Activated CD8-positive, alpha-beta memory T cell treated with anti-CD3 and anti-CD28 coated beads, Interleukin-2, amount 10 ng/mL, durations not matched to agents 7 days and 5 days (primary cell): Measurements from ENCODE around the gene RHOT1. TPM values are rescaled to one million over a fixed set of nuclear protein-coding genes. Genes with fewer than 3 reads are reported as not detected.

Experiments used
- ATAC-seq: fragments of 150-1000 bp; cut with Tn5 transposase; one replicate; pipeline ENCODE4 v1.10.0; 2021; ENCODE audit warnings: moderate library complexity
- CTCF ChIA-PET: fragments of 350-600 bp; sonication (Branson Sonifier 250); formaldehyde crosslinking; loops from one replicate; lab custom pipeline; 2021; ENCODE audit warnings: antibody characterized with exemption; lab: Charles Lee
- DNase-seq: peaks from one replicate; pipeline ENCODE4 v3.0.0-alpha.2; 2020
- H3K27ac Mint-ChIP-seq: one replicate; pipeline ENCODE4 v1.8.0; 2021; ENCODE audit warnings: mild to moderate bottlenecking, mixed read lengths
- H3K27me3 Mint-ChIP-seq: one replicate; pipeline ENCODE4 v1.8.0; 2021; ENCODE audit warnings: mixed read lengths
- H3K36me3 Mint-ChIP-seq: one replicate; pipeline ENCODE4 v1.8.0; 2021; ENCODE audit warnings: mild to moderate bottlenecking, mixed read lengths
- H3K4me1 Mint-ChIP-seq: one replicate; pipeline ENCODE4 v1.8.0; 2021; ENCODE audit warnings: mixed read lengths
- H3K4me3 Mint-ChIP-seq: one replicate; pipeline ENCODE4 v1.8.0; 2021; ENCODE audit warnings: mild to moderate bottlenecking, moderate library complexity, mixed read lengths
- H3K9me3 Mint-ChIP-seq: one replicate; pipeline ENCODE4 v1.8.0; 2022; ENCODE audit warnings: low read depth, mixed read lengths
- total RNA-seq, 2 experiments: library from RNA; stranded (reverse); gene quantifications; one replicate each; pipeline ENCODE4 v1.2.3, GENCODE V29; 2021

RHOT1 gene
- total RNA-seq, 2 experiments from 2014 or later, result 25.7 to 28.2 TPM

- Mint-ChIP-seq H3K27me3 (peaks cover 29% of the 10 kb centered on the region), H3K27ac (no peak overlapping the region), H3K9me3 (no peaks in the 10 kb centered on the region)
Measured at GRCh38 chr17:32274101-32274500, 131.8 kb downstream of the RHOT1 start.

GRCh38 chr17:32274643-32275042 lies 132.3 kb downstream of the RHOT1 start:
- H3K4me3 Mint-ChIP-seq, result no peak overlapping the region
- CTCF ChIA-PET, result no interaction called here
- H3K9me3 Mint-ChIP-seq, result no peaks in the 10 kb centered on the region
- H3K27me3 Mint-ChIP-seq, result peaks cover 23% of the 10 kb centered on the region
- no peaks in the 10 kb centered on the region for H3K4me1 Mint-ChIP-seq
- ATAC-seq (no peak), DNase-seq (no peak)
- no peak overlapping the region for H3K27ac Mint-ChIP-seq
- no peaks in the 10 kb centered on the region for H3K36me3 Mint-ChIP-seq

More at GRCh38 chr17:32274101-32274500, 131.8 kb downstream of the RHOT1 start:
- CTCF ChIA-PET, result no interaction called here
- ATAC-seq (no peak), DNase-seq (no peak)
- H3K4me1 Mint-ChIP-seq, result no peaks in the 10 kb centered on the region
- H3K4me3 Mint-ChIP-seq, result no peak overlapping the region
- no peaks in the 10 kb centered on the region for H3K36me3 Mint-ChIP-seq

Other genes starting within 250 kb of the RHOT1 start
- gene UTP6, start 240.8 kb upstream of the RHOT1 start, total RNA-seq, result 100 to 1,000 TPM in 1 of 2 experiments, 10 to 100 TPM in 1; 84.9 to 105 TPM
- gene SUZ12, start 205.5 kb upstream of the RHOT1 start, total RNA-seq, result 10 to 100 TPM; 70.3 to 80.9 TPM
- 10 to 100 TPM; 29.4 to 42.8 TPM for gene LRRC37B, start 135.1 kb upstream of the RHOT1 start, total RNA-seq
- gene RHBDL3, start 123.3 kb downstream of the RHOT1 start, total RNA-seq, result under 1 TPM; 0.29 to 0.54 TPM
- gene C17orf75, start 199.7 kb downstream of the RHOT1 start, total RNA-seq, result 10 to 100 TPM; 32.3 to 39.0 TPM
- 100 to 1,000 TPM; 271 to 292 TPM for gene ZNF207, start 207.7 kb downstream of the RHOT1 start, total RNA-seq